GM23338 (cell line): ENCODE measurements around the gene NBDY. TPM values are rescaled to one million over a fixed set of nuclear protein-coding genes. Genes with fewer than 3 reads are reported as not detected.

Experiments
- ATAC-seq: fragments of 200-7000 bp; cut with Tn5 transposase; 3 replicates; pipeline ENCODE4 v1.9.1; 2020
- DNase-seq: peaks from one replicate; pipeline ENCODE4 v3.0.0-alpha.2; 2015; ENCODE audit warnings: low spot score
- H2AFZ ChIP-seq: fragments of 200-600 bp; sonication (generic); 2 replicates; pipeline ENCODE4 v1.8.0; 2016; ENCODE audit warnings: antibody characterized with exemption, mild to moderate bottlenecking, moderate library complexity
- H3F3A ChIP-seq: fragments of 200-600 bp; sonication (generic); replicated peaks from 2 replicates; pipeline ENCODE4 v1.8.0; 2017; ENCODE audit warnings: antibody characterized with exemption, mixed run types, low read depth
- H3K27ac ChIP-seq: fragments of 200-600 bp; sonication (generic); 2 replicates; pipeline ENCODE4 v1.6.1; 2016; ENCODE audit warnings: low read depth
- H3K27me3 ChIP-seq: fragments of 200-600 bp; sonication (generic); 2 replicates; pipeline ENCODE4 v1.8.0; 2016; ENCODE audit warnings: mild to moderate bottlenecking, mixed run types, moderate library complexity; ENCODE audit not compliant: insufficient read depth
- H3K36me3 ChIP-seq: fragments of 200-600 bp; sonication (generic); 2 replicates; pipeline ENCODE4 v1.8.0; 2016; ENCODE audit warnings: mild to moderate bottlenecking; ENCODE audit not compliant: insufficient read depth
- H3K4me1 ChIP-seq: fragments of 200-600 bp; sonication (generic); 2 replicates; pipeline ENCODE4 v1.8.0; 2016; ENCODE audit warnings: mild to moderate bottlenecking, moderate library complexity; ENCODE audit not compliant: insufficient read depth
- H3K4me2 ChIP-seq: fragments of 200-600 bp; sonication (generic); 2 replicates; pipeline ENCODE4 v1.7.1; 2017; ENCODE audit warnings: mixed run types
- H3K4me3 ChIP-seq: fragments of 200-600 bp; sonication (generic); 2 replicates; pipeline ENCODE4 v1.6.1; 2016; ENCODE audit warnings: mixed run types
- H3K79me2 ChIP-seq: fragments of 200-600 bp; sonication (generic); replicated peaks from 2 replicates; pipeline ENCODE4 v1.8.0; 2017; ENCODE audit warnings: mild to moderate bottlenecking; ENCODE audit not compliant: insufficient read depth
- H3K9me2 ChIP-seq: fragments of 200-600 bp; sonication (generic); 2 replicates; pipeline ENCODE4 v1.8.0; 2017; ENCODE audit not compliant: insufficient read depth
- H4K20me1 ChIP-seq: fragments of 200-600 bp; sonication (generic); replicated peaks from 2 replicates; pipeline ENCODE4 v1.8.0; 2017; ENCODE audit warnings: mild to moderate bottlenecking; ENCODE audit not compliant: insufficient read depth
- H3K27ac Mint-ChIP-seq: 2 replicates; pipeline ENCODE4 v1.8.0; 2020; ENCODE audit warnings: inconsistent platforms, mild to moderate bottlenecking, moderate library complexity, mixed read lengths
- H3K27me3 Mint-ChIP-seq: 3 replicates; pipeline ENCODE4 v1.8.0; 2022; ENCODE audit warnings: low read depth, mild to moderate bottlenecking, moderate library complexity, mixed read lengths, inconsistent platforms; ENCODE audit not compliant: insufficient read depth, poor library complexity
- H3K36me3 Mint-ChIP-seq: 3 replicates; pipeline ENCODE4 v1.8.0; 2021; ENCODE audit warnings: low read depth, mild to moderate bottlenecking, inconsistent platforms, moderate library complexity, mixed read lengths
- H3K4me1 Mint-ChIP-seq: 3 replicates; pipeline ENCODE4 v1.8.0; 2020; ENCODE audit warnings: mild to moderate bottlenecking, inconsistent platforms, mixed read lengths
- H3K4me3 Mint-ChIP-seq: 3 replicates; pipeline ENCODE4 v1.8.0; 2021; ENCODE audit warnings: moderate library complexity, mild to moderate bottlenecking, inconsistent platforms, mixed read lengths
- H3K9me3 Mint-ChIP-seq: 3 replicates; pipeline ENCODE4 v1.8.0; 2020; ENCODE audit warnings: moderate library complexity, mild to moderate bottlenecking, inconsistent platforms, mixed read lengths
- CREB1 ChIP-seq: fragments of 250-450 bp; sonication (Bioruptor Pico); IDR thresholded peaks from 2 replicates; pipeline ENCODE4 v1.5.0; 2020; ENCODE audit warnings: low read depth, mild to moderate bottlenecking, moderate library complexity
- EZH2 ChIP-seq: fragments of 200-600 bp; sonication (generic); IDR thresholded peaks from one replicate; pipeline ENCODE4 v1.8.0; 2017; ENCODE audit warnings: antibody characterized with exemption, mild to moderate bottlenecking, low read depth; ENCODE audit not compliant: unreplicated experiment
- EZH2phosphoT487 ChIP-seq: fragments of 200-600 bp; sonication (generic); IDR thresholded peaks from one replicate; pipeline ENCODE4 v1.8.1; 2018; ENCODE audit warnings: antibody characterized with exemption; ENCODE audit not compliant: unreplicated experiment
- JUNB ChIP-seq: IDR thresholded peaks from one replicate; pipeline ENCODE4 v1.6.1; 2016; ENCODE audit warnings: antibody characterized with exemption; ENCODE audit not compliant: unreplicated experiment
- NANOG ChIP-seq: IDR thresholded peaks from 2 replicates; pipeline ENCODE4 v1.6.1; 2016; ENCODE audit warnings: antibody characterized with exemption, borderline replicate concordance
- POLR2AphosphoS5 ChIP-seq: IDR thresholded peaks from 2 replicates; pipeline ENCODE4 v1.6.1; 2016; ENCODE audit warnings: antibody characterized with exemption, low read depth
- STAT1 ChIP-seq: IDR thresholded peaks from one replicate; pipeline ENCODE4 v1.6.1; 2016; ENCODE audit warnings: antibody characterized with exemption; ENCODE audit not compliant: unreplicated experiment
- ZNF114 ChIP-seq: fragments of 250-450 bp; sonication (Bioruptor Pico); IDR thresholded peaks from 2 replicates; pipeline ENCODE4 v1.5.0; 2020; ENCODE audit warnings: mild to moderate bottlenecking, moderate library complexity
- ZNF331 ChIP-seq: fragments of 250-450 bp; sonication (Bioruptor Pico); IDR thresholded peaks from 2 replicates; pipeline ENCODE4 v1.5.0; 2020; ENCODE audit warnings: low read depth, mild to moderate bottlenecking, moderate library complexity
- polyA plus RNA-seq: library from polyadenylated mRNA; unstranded; fragments of >200 nt; fragmentation: Nextera tagmentation; extraction: Ambion mirVana; gene quantifications from 2 replicates; pipeline ENCODE4 v1.2.1, GENCODE V29; 2016
- total RNA-seq: library from RNA; depleted of rRNA; stranded (reverse); fragments of >200 nt; shearing (Covaris generic); gene quantifications from 2 replicates; pipeline ENCODE4 v1.2.3, GENCODE V29; 2014
- TF ChIP-seq, protein P1 (sequence below), 2 experiments: fragments of 200-600 bp in 1 of 2; sonication (generic) in 1 of 2; conservative IDR thresholded peaks; 2 replicates each; pipeline versions ENCODE4 v1.5.1 to v1.6.1; 2016 to 2017; ENCODE audit warnings: antibody characterized with exemption in 2 of 2, low read depth in 2 of 2, mild to moderate bottlenecking in 2 of 2, moderate library complexity in 1 of 2
- TF ChIP-seq, protein P2 (sequence below): fragments of 250-450 bp; sonication (Bioruptor Pico); IDR thresholded peaks from 2 replicates; pipeline ENCODE4 v1.5.0; 2020; ENCODE audit warnings: mild to moderate bottlenecking, moderate library complexity

Gene NBDY
- total and polyA plus RNA-seq, 2 experiments from 2014 or later = 9.6 to 206 TPM

DNA sequence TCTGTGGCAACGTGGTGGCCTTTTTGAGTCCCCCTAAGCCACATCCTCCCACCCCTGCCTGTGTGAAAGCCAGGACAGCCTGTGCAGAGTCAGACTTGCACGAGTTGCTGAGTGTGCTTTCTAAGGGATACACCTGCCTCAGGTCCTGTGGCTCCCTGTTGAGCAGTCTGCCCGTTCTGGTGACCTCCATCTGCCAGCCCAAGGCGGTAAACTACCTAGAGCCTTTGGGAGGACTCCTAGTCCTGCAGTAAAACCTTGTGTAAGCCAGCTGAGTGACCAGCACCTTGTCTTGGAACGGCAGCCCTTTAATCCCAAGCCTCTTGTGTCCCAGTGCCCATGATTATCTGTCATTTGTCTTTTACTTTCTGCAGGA is 69.3 kb downstream of the NBDY start:
- H3K79me2 ChIP-seq = no peaks in the 10 kb centered on the region
- DNase-seq (no peak), ATAC-seq (no peak)
- H4K20me1 ChIP-seq = no peaks in the 10 kb centered on the region
- H3K4me3 ChIP-seq = no peak overlapping the region
- TF ChIP-seq EZH2phosphoT487 (no peak), STAT1 (no peak), ZNF331 (CRISPR knock-in tag) (no peak), NANOG (no peak), CREB1 (no peak), JUNB (no peak), POLR2AphosphoS5 (no peak), ZNF114 (CRISPR knock-in tag) (no peak), EZH2 (no peak)
- TF ChIP-seq, protein P1, sequence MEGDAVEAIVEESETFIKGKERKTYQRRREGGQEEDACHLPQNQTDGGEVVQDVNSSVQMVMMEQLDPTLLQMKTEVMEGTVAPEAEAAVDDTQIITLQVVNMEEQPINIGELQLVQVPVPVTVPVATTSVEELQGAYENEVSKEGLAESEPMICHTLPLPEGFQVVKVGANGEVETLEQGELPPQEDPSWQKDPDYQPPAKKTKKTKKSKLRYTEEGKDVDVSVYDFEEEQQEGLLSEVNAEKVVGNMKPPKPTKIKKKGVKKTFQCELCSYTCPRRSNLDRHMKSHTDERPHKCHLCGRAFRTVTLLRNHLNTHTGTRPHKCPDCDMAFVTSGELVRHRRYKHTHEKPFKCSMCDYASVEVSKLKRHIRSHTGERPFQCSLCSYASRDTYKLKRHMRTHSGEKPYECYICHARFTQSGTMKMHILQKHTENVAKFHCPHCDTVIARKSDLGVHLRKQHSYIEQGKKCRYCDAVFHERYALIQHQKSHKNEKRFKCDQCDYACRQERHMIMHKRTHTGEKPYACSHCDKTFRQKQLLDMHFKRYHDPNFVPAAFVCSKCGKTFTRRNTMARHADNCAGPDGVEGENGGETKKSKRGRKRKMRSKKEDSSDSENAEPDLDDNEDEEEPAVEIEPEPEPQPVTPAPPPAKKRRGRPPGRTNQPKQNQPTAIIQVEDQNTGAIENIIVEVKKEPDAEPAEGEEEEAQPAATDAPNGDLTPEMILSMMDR (conservative IDR thresholded peaks at IDR 0.05; ENCODE audit: low read depth in 2 of 2) = no peak
- TF ChIP-seq, protein P2, sequence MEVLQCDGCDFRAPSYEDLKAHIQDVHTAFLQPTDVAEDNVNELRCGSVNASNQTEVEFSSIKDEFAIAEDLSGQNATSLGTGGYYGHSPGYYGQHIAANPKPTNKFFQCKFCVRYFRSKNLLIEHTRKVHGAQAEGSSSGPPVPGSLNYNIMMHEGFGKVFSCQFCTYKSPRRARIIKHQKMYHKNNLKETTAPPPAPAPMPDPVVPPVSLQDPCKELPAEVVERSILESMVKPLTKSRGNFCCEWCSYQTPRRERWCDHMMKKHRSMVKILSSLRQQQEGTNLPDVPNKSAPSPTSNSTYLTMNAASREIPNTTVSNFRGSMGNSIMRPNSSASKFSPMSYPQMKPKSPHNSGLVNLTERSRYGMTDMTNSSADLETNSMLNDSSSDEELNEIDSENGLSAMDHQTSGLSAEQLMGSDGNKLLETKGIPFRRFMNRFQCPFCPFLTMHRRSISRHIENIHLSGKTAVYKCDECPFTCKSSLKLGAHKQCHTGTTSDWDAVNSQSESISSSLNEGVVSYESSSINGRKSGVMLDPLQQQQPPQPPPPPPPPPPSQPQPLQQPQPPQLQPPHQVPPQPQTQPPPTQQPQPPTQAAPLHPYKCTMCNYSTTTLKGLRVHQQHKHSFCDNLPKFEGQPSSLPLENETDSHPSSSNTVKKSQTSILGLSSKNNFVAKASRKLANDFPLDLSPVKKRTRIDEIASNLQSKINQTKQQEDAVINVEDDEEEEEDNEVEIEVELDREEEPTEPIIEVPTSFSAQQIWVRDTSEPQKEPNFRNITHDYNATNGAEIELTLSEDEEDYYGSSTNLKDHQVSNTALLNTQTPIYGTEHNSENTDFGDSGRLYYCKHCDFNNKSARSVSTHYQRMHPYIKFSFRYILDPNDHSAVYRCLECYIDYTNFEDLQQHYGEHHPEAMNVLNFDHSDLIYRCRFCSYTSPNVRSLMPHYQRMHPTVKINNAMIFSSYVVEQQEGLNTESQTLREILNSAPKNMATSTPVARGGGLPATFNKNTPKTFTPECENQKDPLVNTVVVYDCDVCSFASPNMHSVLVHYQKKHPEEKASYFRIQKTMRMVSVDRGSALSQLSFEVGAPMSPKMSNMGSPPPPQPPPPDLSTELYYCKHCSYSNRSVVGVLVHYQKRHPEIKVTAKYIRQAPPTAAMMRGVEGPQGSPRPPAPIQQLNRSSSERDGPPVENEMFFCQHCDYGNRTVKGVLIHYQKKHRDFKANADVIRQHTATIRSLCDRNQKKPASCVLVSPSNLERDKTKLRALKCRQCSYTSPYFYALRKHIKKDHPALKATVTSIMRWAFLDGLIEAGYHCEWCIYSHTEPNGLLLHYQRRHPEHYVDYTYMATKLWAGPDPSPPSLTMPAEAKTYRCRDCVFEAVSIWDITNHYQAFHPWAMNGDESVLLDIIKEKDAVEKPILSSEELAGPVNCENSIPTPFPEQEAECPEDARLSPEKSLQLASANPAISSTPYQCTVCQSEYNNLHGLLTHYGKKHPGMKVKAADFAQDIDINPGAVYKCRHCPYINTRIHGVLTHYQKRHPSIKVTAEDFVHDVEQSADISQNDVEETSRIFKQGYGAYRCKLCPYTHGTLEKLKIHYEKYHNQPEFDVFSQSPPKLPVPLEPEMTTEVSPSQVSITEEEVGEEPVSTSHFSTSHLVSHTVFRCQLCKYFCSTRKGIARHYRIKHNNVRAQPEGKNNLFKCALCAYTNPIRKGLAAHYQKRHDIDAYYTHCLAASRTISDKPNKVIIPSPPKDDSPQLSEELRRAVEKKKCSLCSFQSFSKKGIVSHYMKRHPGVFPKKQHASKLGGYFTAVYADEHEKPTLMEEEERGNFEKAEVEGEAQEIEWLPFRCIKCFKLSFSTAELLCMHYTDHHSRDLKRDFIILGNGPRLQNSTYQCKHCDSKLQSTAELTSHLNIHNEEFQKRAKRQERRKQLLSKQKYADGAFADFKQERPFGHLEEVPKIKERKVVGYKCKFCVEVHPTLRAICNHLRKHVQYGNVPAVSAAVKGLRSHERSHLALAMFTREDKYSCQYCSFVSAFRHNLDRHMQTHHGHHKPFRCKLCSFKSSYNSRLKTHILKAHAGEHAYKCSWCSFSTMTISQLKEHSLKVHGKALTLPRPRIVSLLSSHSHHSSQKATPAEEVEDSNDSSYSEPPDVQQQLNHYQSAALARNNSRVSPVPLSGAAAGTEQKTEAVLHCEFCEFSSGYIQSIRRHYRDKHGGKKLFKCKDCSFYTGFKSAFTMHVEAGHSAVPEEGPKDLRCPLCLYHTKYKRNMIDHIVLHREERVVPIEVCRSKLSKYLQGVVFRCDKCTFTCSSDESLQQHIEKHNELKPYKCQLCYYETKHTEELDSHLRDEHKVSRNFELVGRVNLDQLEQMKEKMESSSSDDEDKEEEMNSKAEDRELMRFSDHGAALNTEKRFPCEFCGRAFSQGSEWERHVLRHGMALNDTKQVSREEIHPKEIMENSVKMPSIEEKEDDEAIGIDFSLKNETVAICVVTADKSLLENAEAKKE (CRISPR knock-in tag) = no peak
- peaks cover 7% of the 10 kb centered on the region for H3K27me3 Mint-ChIP-seq
- no peaks in the 10 kb centered on the region for H3K9me2 ChIP-seq
- H3K4me3 Mint-ChIP-seq = no peak overlapping the region
- H2AFZ ChIP-seq = no peak overlapping the region
- no peaks in the 10 kb centered on the region; the same call in 2 of the 3 replicates for H3K9me3 Mint-ChIP-seq
- H3K27ac Mint-ChIP-seq = no peak overlapping the region
- H3K4me1 ChIP-seq = no peaks in the 10 kb centered on the region
- no peak overlapping the region for H3K27ac ChIP-seq
- no peaks in the 10 kb centered on the region for H3F3A ChIP-seq
- H3K36me3 Mint-ChIP-seq = peaks cover 31% of the 10 kb centered on the region; the same call in 2 of the 3 replicates
- no peaks in the 10 kb centered on the region for H3K36me3 ChIP-seq
- H3K4me1 Mint-ChIP-seq = peaks cover 27% of the 10 kb centered on the region
- H3K4me2 ChIP-seq = no peak overlapping the region
- H3K27me3 ChIP-seq = no peaks in the 10 kb centered on the region
